SK-N-MC (cell line): ENCODE results near the gene BCKDHB.

Source experiments
- EZH2 ChIP-seq: fragments of 200-600 bp; sonication (generic); IDR thresholded peaks from one replicate; pipeline ENCODE4 v1.6.1; 2017; ENCODE audit warnings: antibody characterized with exemption
- FOXP2 ChIP-seq: optimal IDR thresholded peaks from 2 replicates; pipeline ENCODE3; 2011; ENCODE audit warnings: mild to moderate bottlenecking, moderate library complexity; ENCODE audit not compliant: insufficient read depth; ENCODE audit errors: extremely low read length, control extremely low read depth
- POLR2AphosphoS5 ChIP-seq: IDR thresholded peaks from 2 replicates; pipeline ENCODE4 v1.6.1; 2012; ENCODE audit warnings: mild to moderate bottlenecking, low read depth, low read length, borderline replicate concordance

GRCh38 chr6:80183019-80183795, 76.7 kb downstream of the BCKDHB start:
- TF ChIP-seq EZH2: no peak
- no peak for TF ChIP-seq POLR2AphosphoS5
- TF ChIP-seq FOXP2: no peak
